HepG2 (cell line): ENCODE data around the gene HCRTR1. TPM values are rescaled to one million over a fixed set of nuclear protein-coding genes. Genes with fewer than 3 reads are reported as not detected.
A peak's percentile ranks its signal among the peaks of the same experiment; 100 is the strongest.

Experiments used
- AKAP8 ChIP-seq: sonication (generic); formaldehyde crosslinking; IDR thresholded peaks from 2 replicates; pipeline ENCODE4 v1.5.1; 2020; ENCODE audit warnings: mild to moderate bottlenecking, missing genetic modification reagents
- CENPBD1 ChIP-seq: sonication (generic); formaldehyde crosslinking; IDR thresholded peaks from 2 replicates; pipeline ENCODE4 v1.8.0; 2022; ENCODE audit warnings: missing genetic modification reagents, low read depth, mild to moderate bottlenecking, borderline replicate concordance
- HDAC2 ChIP-seq: sonication (generic); formaldehyde crosslinking; IDR thresholded peaks from 2 replicates; pipeline ENCODE4 v1.4.0; 2020; ENCODE audit warnings: missing genetic modification reagents
- HMGXB3 ChIP-seq: sonication (generic); formaldehyde crosslinking; IDR thresholded peaks from 2 replicates; pipeline ENCODE4 v1.4.0; 2020; ENCODE audit warnings: missing genetic modification reagents, borderline replicate concordance
- HOXA5 ChIP-seq: sonication (generic); formaldehyde crosslinking; IDR thresholded peaks from 2 replicates; pipeline ENCODE4 v1.4.0; 2020; ENCODE audit warnings: missing genetic modification reagents
- JUN ChIP-seq: sonication (generic); formaldehyde crosslinking; IDR thresholded peaks from 2 replicates; pipeline ENCODE4 v1.4.0; 2020; ENCODE audit warnings: mild to moderate bottlenecking, missing genetic modification reagents
- NFYB ChIP-seq: sonication (generic); formaldehyde crosslinking; IDR thresholded peaks from 2 replicates; pipeline ENCODE4 v1.4.0; 2020; ENCODE audit warnings: missing genetic modification reagents
- RFX3 ChIP-seq: IDR thresholded peaks from 2 replicates; pipeline ENCODE4 v1.6.1; 2016; ENCODE audit warnings: missing biosample characterization, missing genetic modification reagents
- TMF1 ChIP-seq: sonication (generic); formaldehyde crosslinking; IDR thresholded peaks from 2 replicates; pipeline ENCODE4 v1.8.1; 2022; ENCODE audit warnings: low read depth, missing genetic modification reagents
- ZBTB38 ChIP-seq: sonication (generic); formaldehyde crosslinking; IDR thresholded peaks from 2 replicates; pipeline ENCODE4 v1.5.1; 2020; ENCODE audit warnings: mild to moderate bottlenecking, missing genetic modification reagents
- ZNF274 ChIP-seq: sonication (generic); formaldehyde crosslinking; IDR thresholded peaks from 2 replicates; pipeline ENCODE4 v1.5.1; 2020; ENCODE audit warnings: mild to moderate bottlenecking, missing genetic modification reagents
- ZNF318 ChIP-seq: sonication (generic); formaldehyde crosslinking; IDR thresholded peaks from 2 replicates; pipeline ENCODE4 v1.4.0; 2020; ENCODE audit warnings: mild to moderate bottlenecking, missing genetic modification reagents
- ZNF33A ChIP-seq: sonication (generic); formaldehyde crosslinking; IDR thresholded peaks from 2 replicates; pipeline ENCODE4 v1.5.1; 2020; ENCODE audit warnings: missing genetic modification reagents, mild to moderate bottlenecking, moderate library complexity, borderline replicate concordance
- ZNF670 ChIP-seq: sonication (generic); formaldehyde crosslinking; IDR thresholded peaks from 2 replicates; pipeline ENCODE4 v1.8.0; 2022; ENCODE audit warnings: mild to moderate bottlenecking, missing genetic modification reagents, borderline replicate concordance
- ZSCAN12 ChIP-seq: sonication (generic); formaldehyde crosslinking; IDR thresholded peaks from 2 replicates; pipeline ENCODE4 v1.9.0; 2021; ENCODE audit warnings: mild to moderate bottlenecking, missing genetic modification reagents
- ZSCAN21 ChIP-seq: sonication (generic); formaldehyde crosslinking; IDR thresholded peaks from 2 replicates; pipeline ENCODE4 v1.8.0; 2022; ENCODE audit warnings: mild to moderate bottlenecking, missing genetic modification reagents, moderate library complexity, borderline replicate concordance
- polyA plus RNA-seq, 8 experiments: library from polyadenylated mRNA; depleted of rRNA in 3 of 8; stranded (reverse) in 7 of 8; unstranded in 1 of 8; fragments of >200 nt; fragmentation: Illumina TruSeq in 4 of 8; extraction: Trizol in 4 of 8; gene quantifications; 2 replicates each; pipeline versions ENCODE4 v1.2.1 to v1.2.3, GENCODE V29; 2011 to 2016; ENCODE audit warnings: low read depth in 4 of 8, missing spikeins in 1 of 8, mixed read lengths in 1 of 8; ENCODE audit not compliant: insufficient read depth in 1 of 8
- total RNA-seq, 5 experiments: library from RNA; depleted of rRNA; stranded (reverse); fragments of >200 nt; fragmentation: Illumina TruSeq; extraction: Trizol; gene quantifications; 2 replicates each; pipeline ENCODE4 v1.2.3, GENCODE V29; 2016; ENCODE audit warnings: low read depth in 1 of 5

HCRTR1 gene
- total and polyA plus RNA-seq, 2 of the 13 experiments (the other 11 are each of a cell fraction or from before 2014, with no cell fraction given), result not detected

GRCh38 chr1:31644560-31645273 lies 27.2 kb downstream of the HCRTR1 start, which contains the start of gene PEF1 (continued):
- peak; percentile 41; the same call in 1 of the 2 replicates for TF ChIP-seq ZBTB38 (CRISPR knock-in tag)
- TF ChIP-seq ZNF670 (CRISPR knock-in tag), result peak; percentile 38; the same call in 1 of the 2 replicates
- TF ChIP-seq ZSCAN21 (CRISPR knock-in tag), result peak; percentile 38; the same call in 1 of the 2 replicates
- peak; percentile 53; the same call in 1 of the 2 replicates for TF ChIP-seq HOXA5 (CRISPR knock-in tag)
- no peak; the same call in 1 of the 2 replicates for TF ChIP-seq HMGXB3 (CRISPR knock-in tag)
- 0 out of 2 replicates have a peak, but pooled peaks have one; percentile 56 for TF ChIP-seq AKAP8 (CRISPR knock-in tag)
- no peak for TF ChIP-seq ZNF318 (CRISPR knock-in tag)
- TF ChIP-seq TMF1 (CRISPR knock-in tag), result no peak
- no peak for TF ChIP-seq RFX3 (CRISPR knock-in tag)
- TF ChIP-seq ZNF274, result peak; percentile 76; the same call in 1 of the 2 replicates
- no peak for TF ChIP-seq CENPBD1 (CRISPR knock-in tag)
- TF ChIP-seq NFYB (CRISPR knock-in tag), result peak; percentile 96
- TF ChIP-seq ZSCAN12 (CRISPR knock-in tag), result peak; percentile 78; the same call in 1 of the 2 replicates
- TF ChIP-seq JUN (CRISPR knock-in tag), result no peak; the same call in 1 of the 2 replicates
- peak; percentile 72; the same call in 1 of the 2 replicates for TF ChIP-seq HDAC2
- no peak for TF ChIP-seq ZNF33A
